HCT116 (cell line): ENCODE measurements around the gene DACT3. TPM values are rescaled to one million over a fixed set of nuclear protein-coding genes. Genes with fewer than 3 reads are reported as not detected.

Experiments
- ATAC-seq: fragments of 200-7000 bp; cut with Tn5 transposase; 2 replicates; pipeline ENCODE4 v1.9.1; 2020; ENCODE audit warnings: mild to moderate bottlenecking, moderate library complexity
- BruUV-seq: library from RNA; stranded (reverse); fragments of 400-500 nt; replicated peaks from 2 replicates; lab custom pipeline; 2021; lab: Mats Ljungman, UMichigan
- CTCF ChIA-PET: fragments of 300-600 bp; sonication (Branson Sonifier 250); formaldehyde crosslinking; loops from one replicate; lab custom pipeline; 2021; ENCODE audit warnings: antibody characterized with exemption; lab: Charles Lee
- POLR2A ChIA-PET: fragments of 300-600, 350-600 bp; sonication (Branson Sonifier 250); formaldehyde crosslinking; loops from one replicate; lab custom pipeline; 2021; ENCODE audit warnings: antibody characterized with exemption; lab: Charles Lee
- RAD21 ChIA-PET, 2 experiments: fragments of 300-600 bp; sonication (Branson Sonifier 250); formaldehyde crosslinking; loops; one replicate each; lab custom pipeline; 2023; ENCODE audit warnings: low total read pairs in 2 of 2; ENCODE audit not compliant: uncharacterized antibody in 2 of 2, unreplicated experiment in 2 of 2, low non-redundant PET in 1 of 2; lab: Charles Lee
- DNase-seq: peaks from one replicate; pipeline ENCODE4 v3.0.0-alpha.2; 2010; ENCODE audit warnings: low read depth, low spot score
- H2AFZ ChIP-seq: fragments of 200-600 bp; shearing (Covaris generic), sonication (generic); 2 replicates; pipeline ENCODE4 v1.6.1; 2017; ENCODE audit warnings: low read depth, mixed run types, mixed read lengths, antibody characterized with exemption, low read length; ENCODE audit not compliant: poor library complexity, severe bottlenecking
- H3K27ac ChIP-seq: 2 replicates; pipeline ENCODE4 v1.5.1; 2012; ENCODE audit warnings: low read depth, low read length
- H3K27me3 ChIP-seq: fragments of 200-600 bp; sonication (generic); 2 replicates; pipeline ENCODE4 v1.6.1; 2016; ENCODE audit warnings: mixed run types, low read length, mixed read lengths; ENCODE audit not compliant: insufficient read depth
- H3K36me3 ChIP-seq, 2 experiments: fragments of 200-500 bp in 1 of 2; fragments of 200-600 bp in 1 of 2; sonication (Bioruptor generic) in 1 of 2; sonication (generic) in 1 of 2; 2 replicates each; pipeline versions ENCODE4 v1.5.1 to v1.6.1; 2014 to 2016; ENCODE audit warnings: low read length in 2 of 2, inconsistent platforms in 1 of 2, mixed read lengths in 1 of 2, mixed run types in 1 of 2; ENCODE audit not compliant: insufficient read depth in 2 of 2, control insufficient read depth in 1 of 2
- H3K4me1 ChIP-seq, 2 experiments: fragments of 200-600 bp in 1 of 2; sonication (generic) in 1 of 2; 2 replicates each; pipeline versions ENCODE4 v1.5.1 to v1.6.1; 2012 to 2017; ENCODE audit warnings: low read length in 2 of 2, inconsistent platforms in 1 of 2, mild to moderate bottlenecking in 1 of 2, mixed read lengths in 1 of 2, mixed run types in 1 of 2, moderate library complexity in 1 of 2; ENCODE audit not compliant: insufficient read depth in 2 of 2, control insufficient read depth in 1 of 2
- H3K4me2 ChIP-seq: fragments of 200-600 bp; sonication (generic); 2 replicates; pipeline ENCODE4 v1.6.1; 2017; ENCODE audit warnings: mixed run types, low read length, mixed read lengths
- H3K4me3 ChIP-seq, 2 experiments: fragments of 200-600 bp in 1 of 2; sonication (generic) in 1 of 2; replicated peaks in 1 of 2; 2 replicates each; pipeline ENCODE4 v1.5.1; 2011 to 2016; ENCODE audit warnings: low read length in 2 of 2, control low read depth in 1 of 2, low read depth in 1 of 2, mild to moderate bottlenecking in 1 of 2, mixed read lengths in 1 of 2, mixed run types in 1 of 2
- H3K79me2 ChIP-seq: fragments of 200-600 bp; sonication (generic); 2 replicates; pipeline ENCODE4 v1.6.1; 2017; ENCODE audit warnings: mild to moderate bottlenecking, mixed run types, low read length, moderate library complexity, mixed read lengths; ENCODE audit not compliant: insufficient read depth
- H3K9ac ChIP-seq: fragments of 200-600 bp; sonication (generic); 2 replicates; pipeline ENCODE4 v1.6.1; 2016; ENCODE audit warnings: low read length, mixed read lengths
- H3K9me2 ChIP-seq: fragments of 200-600 bp; sonication (generic), shearing (Covaris generic); 2 replicates; pipeline ENCODE4 v1.6.1; 2017; ENCODE audit warnings: mixed run types, mild to moderate bottlenecking, moderate library complexity; ENCODE audit not compliant: insufficient read depth
- H3K9me3 ChIP-seq, 2 experiments: fragments of 200-500 bp in 1 of 2; fragments of 200-600 bp in 1 of 2; sonication (Bioruptor generic) in 1 of 2; sonication (generic) in 1 of 2; 2 replicates each; pipeline ENCODE4 v1.6.1; 2014 to 2017; ENCODE audit warnings: low read length in 2 of 2, mixed read lengths in 2 of 2, inconsistent platforms in 1 of 2, low read depth in 1 of 2, mild to moderate bottlenecking in 1 of 2, mixed run types in 1 of 2, moderate library complexity in 1 of 2; ENCODE audit not compliant: control insufficient read depth in 1 of 2, insufficient read depth in 1 of 2
- H4K20me1 ChIP-seq: fragments of 200-600 bp; sonication (generic), shearing (Covaris generic); 2 replicates; pipeline ENCODE4 v1.6.1; 2017; ENCODE audit warnings: mixed run types, mild to moderate bottlenecking, moderate library complexity; ENCODE audit not compliant: insufficient read depth
- ATF3 ChIP-seq: IDR thresholded peaks from 2 replicates; pipeline ENCODE4 v1.6.1; 2012
- CBX3 ChIP-seq: IDR thresholded peaks from 2 replicates; pipeline ENCODE4 v1.6.1; 2012; ENCODE audit warnings: low read depth
- CTCF ChIP-seq, 3 experiments: fragments of 200-600 bp in 1 of 3; sonication (generic) in 1 of 3; IDR thresholded peaks in 2 of 3; conservative IDR thresholded peaks in 1 of 3; 2 replicates each; pipeline ENCODE4 v1.5.1; 2012 to 2017; ENCODE audit warnings: low read depth in 2 of 3, low read length in 2 of 3, antibody characterized with exemption in 1 of 3, borderline replicate concordance in 1 of 3, control low read depth in 1 of 3, mild to moderate bottlenecking in 1 of 3, mixed read lengths in 1 of 3, mixed run types in 1 of 3, moderate library complexity in 1 of 3; ENCODE audit not compliant: insufficient read depth in 1 of 3
- EGR1 ChIP-seq: IDR thresholded peaks from 2 replicates; pipeline ENCODE4 v1.6.1; 2012; ENCODE audit warnings: low read depth
- EZH2 ChIP-seq: fragments of 200-600 bp; sonication (generic); IDR thresholded peaks from 2 replicates; pipeline ENCODE4 v1.6.1; 2017; ENCODE audit warnings: antibody characterized with exemption, mixed run types
- EZH2phosphoT487 ChIP-seq: fragments of 200-600 bp; IDR thresholded peaks from 2 replicates; pipeline ENCODE4 v1.6.1; 2018; ENCODE audit warnings: antibody characterized with exemption, borderline replicate concordance
- FOSL1 ChIP-seq: IDR thresholded peaks from 2 replicates; pipeline ENCODE4 v1.6.1; 2012; ENCODE audit warnings: low read depth
- JUND ChIP-seq: IDR thresholded peaks from 2 replicates; pipeline ENCODE4 v1.6.1; 2012
- MAX ChIP-seq: IDR thresholded peaks from 2 replicates; pipeline ENCODE4 v1.6.1; 2012
- POLR2A ChIP-seq: IDR thresholded peaks from 2 replicates; pipeline ENCODE4 v1.7.0; 2011; ENCODE audit warnings: borderline replicate concordance; ENCODE audit not compliant: insufficient read depth, insufficient read length; ENCODE audit errors: extremely low read depth
- POLR2AphosphoS5 ChIP-seq: IDR thresholded peaks from 2 replicates; pipeline ENCODE4 v1.6.1; 2011; ENCODE audit warnings: mild to moderate bottlenecking, low read depth, low read length, moderate library complexity
- RAD21 ChIP-seq: IDR thresholded peaks from 2 replicates; pipeline ENCODE4 v1.6.1; 2012; ENCODE audit warnings: low read depth, mild to moderate bottlenecking
- REST ChIP-seq: IDR thresholded peaks from 2 replicates; pipeline ENCODE4 v1.6.1; 2012; ENCODE audit warnings: low read depth
- SIN3A ChIP-seq: IDR thresholded peaks from 2 replicates; pipeline ENCODE4 v1.6.1; 2012; ENCODE audit warnings: low read depth
- SP1 ChIP-seq: IDR thresholded peaks from 2 replicates; pipeline ENCODE4 v1.6.1; 2012; ENCODE audit warnings: low read depth
- TCF7L2 ChIP-seq: IDR thresholded peaks from 2 replicates; pipeline ENCODE4 v1.7.0; 2011; ENCODE audit warnings: borderline replicate concordance, inconsistent platforms; ENCODE audit not compliant: insufficient read depth, insufficient read length; ENCODE audit errors: extremely low read depth
- YY1 ChIP-seq: IDR thresholded peaks from 2 replicates; pipeline ENCODE4 v1.6.1; 2011; ENCODE audit warnings: low read length, low read depth, moderate library complexity, mild to moderate bottlenecking; ENCODE audit not compliant: insufficient replicate concordance; ENCODE audit errors: extremely low read depth
- ZBTB33 ChIP-seq: IDR thresholded peaks from 2 replicates; pipeline ENCODE4 v1.6.1; 2011; ENCODE audit warnings: mild to moderate bottlenecking, low read length, moderate library complexity; ENCODE audit not compliant: insufficient replicate concordance; ENCODE audit errors: extremely low read depth
- intact Hi-C: fragments of 100-400 bp; cut with micrococcal nuclease; formaldehyde crosslinking; loops from 2 replicates; pipeline ENCODE4 v1.10.0; 2022
- total RNA-seq: library from RNA; stranded (reverse); gene quantifications from one replicate; pipeline ENCODE4 v1.2.1, GENCODE V29; 2021; ENCODE audit not compliant: unreplicated experiment

Gene DACT3
- total RNA-seq, 1 experiment from 2014 or later = 2.0 TPM

- no peaks in the 10 kb centered on the region for H4K20me1 ChIP-seq
- ChIA-PET RAD21 (no interaction called here), CTCF (no interaction called here)
- H3K9me2 ChIP-seq = no peaks in the 10 kb centered on the region
- intact Hi-C loops = no loop called here
- no peak overlapping the region for H3K9ac ChIP-seq
- ATAC-seq (no peak), DNase-seq (no peak)
- no peak overlapping the region for H2AFZ ChIP-seq
- H3K79me2 ChIP-seq = no peaks in the 10 kb centered on the region
- H3K9me3 ChIP-seq = no peaks in the 10 kb centered on the region
- no TSS peak for BruUV-seq
- H3K27me3 ChIP-seq = no peaks in the 10 kb centered on the region
- no peak overlapping the region for H3K4me2 ChIP-seq
- TF ChIP-seq ZBTB33 (no peak), YY1 (no peak), JUND (no peak), MAX (no peak), POLR2A (no peak), FOSL1 (no peak), TCF7L2 (no peak), CBX3 (no peak), CTCF (IDR thresholded peaks at IDR 0.05 in 2 of 3, conservative IDR thresholded peaks at IDR 0.05 in 1 of 3; ENCODE audit: borderline replicate concordance in 1 of 3, insufficient read depth in 1 of 3, low read depth in 2 of 3, low read length in 2 of 3) (no peak), SP1 (no peak), REST (no peak), RAD21 (no peak), ATF3 (no peak), EGR1 (no peak), EZH2phosphoT487 (no peak), EZH2 (no peak), SIN3A (no peak), POLR2AphosphoS5 (no peak)
- TF ChIP-seq, all 23 proteins: peak for 0
- POLR2A ChIA-PET = no interaction called here
- peaks cover 0 to 13% of the 10 kb centered on the region in 2 experiments; a peak in 3 of 4 replicates for H3K4me1 ChIP-seq
- no peak overlapping the region for H3K27ac ChIP-seq
- H3K36me3 ChIP-seq = no peaks in the 10 kb centered on the region
- H3K4me3 ChIP-seq = no peak overlapping the region
These were observed 34.5 kb downstream of the DACT3 start for GRCh38 chr19:46626446-46626845.
